CD4-positive, alpha-beta T cell treated with Interleukin-6 at 100 ng/mL for 8 hours (primary cell): ENCODE results near the gene NPY2R.

Experiments used
- DNase-seq: peaks from one replicate; pipeline ENCODE4 v3.0.0-alpha.2; 2020; ENCODE audit warnings: mixed read lengths, low spot score

The NPY2R gene

DNA sequence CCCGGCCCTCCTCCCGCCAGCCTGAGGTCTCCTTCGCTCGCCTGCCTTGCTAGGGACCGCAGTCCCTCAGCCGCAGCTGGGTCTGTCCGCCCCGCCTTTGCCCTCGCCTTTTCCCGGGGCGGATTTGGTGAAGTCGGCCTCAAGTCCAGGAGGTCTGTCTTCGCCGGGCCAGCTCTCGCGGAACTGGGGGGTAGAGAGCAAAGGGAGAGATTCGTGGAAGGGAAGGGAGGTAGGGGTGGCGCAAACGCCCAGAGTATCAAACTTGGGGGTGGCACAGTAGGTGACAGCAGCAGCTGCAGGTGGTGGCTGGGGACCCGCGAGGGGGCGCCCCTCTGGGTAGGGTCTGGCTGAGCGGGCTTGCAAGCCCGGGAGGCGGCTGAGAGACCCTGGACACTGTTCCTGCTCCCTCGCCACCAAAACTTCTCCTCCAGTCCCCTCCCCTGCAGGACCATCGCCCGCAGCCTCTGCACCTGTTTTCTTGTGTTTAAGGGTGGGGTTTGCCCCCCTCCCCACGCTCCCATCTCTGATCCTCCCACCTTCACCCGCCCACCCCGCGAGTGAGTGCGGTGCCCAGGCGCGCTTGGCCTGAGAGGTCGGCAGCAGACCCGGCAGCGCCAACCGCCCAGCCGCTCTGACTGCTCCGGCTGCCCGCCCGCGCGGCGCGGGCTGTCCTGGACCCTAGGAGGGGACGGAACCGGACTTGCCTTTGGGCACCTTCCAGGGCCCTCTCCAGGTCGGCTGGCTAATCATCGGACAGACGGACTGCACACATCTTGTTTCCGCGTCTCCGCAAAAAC lies at the start of gene NPY2R:
Gene NPY2R (plus strand): TSS at position 379 of the 797 bp plus-strand sequence. CDS start 5,304 bp downstream, outside the sequence.
- DNase-seq = no peak

DNA sequence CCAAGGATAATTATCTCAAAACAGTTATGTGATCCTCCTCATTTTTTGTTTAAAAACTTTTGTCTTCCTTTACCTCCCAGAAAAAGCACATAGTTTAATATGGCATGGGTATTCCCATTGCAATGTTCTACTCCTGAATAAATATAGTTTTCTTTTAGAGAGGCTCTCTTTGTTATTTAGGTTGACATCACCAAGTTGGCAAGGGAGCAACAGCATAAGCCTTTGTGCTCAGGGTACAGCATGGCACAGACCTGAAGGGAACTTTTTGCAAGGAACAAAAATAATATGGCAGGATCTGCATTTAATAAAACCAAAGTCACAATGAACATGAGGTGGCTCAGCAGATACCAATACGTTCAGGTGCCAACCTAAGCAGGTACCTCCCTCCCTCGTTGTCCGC lies 47.1 kb upstream of the NPY2R start:
- DNase-seq = no peak

- no peak for DNase-seq
These were observed 43.7 kb upstream of the NPY2R start for GRCh38 chr4:155164718-155165117.

GRCh38 chr4:155170569-155170968 lies 37.9 kb upstream of the NPY2R start:
- no peak for DNase-seq

DNA sequence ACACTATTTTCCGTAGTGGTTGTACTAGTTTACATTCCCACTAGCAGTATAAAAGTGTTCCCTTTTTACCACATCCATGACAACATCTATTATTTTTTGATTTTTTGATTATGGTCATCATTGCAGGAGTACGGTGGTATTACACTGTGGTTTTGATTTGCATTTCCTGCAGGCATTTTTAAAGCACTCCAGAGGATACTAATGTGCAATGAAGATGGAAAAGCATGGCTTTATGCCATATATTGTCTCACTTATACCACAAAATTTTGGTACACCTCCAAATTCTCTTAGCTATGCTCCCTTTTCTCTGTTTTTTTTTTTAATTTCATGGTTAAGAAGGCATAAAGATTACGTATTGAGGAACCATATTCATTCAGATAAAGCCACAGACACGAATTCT lies 35.1 kb upstream of the NPY2R start:
- DNase-seq = no peak

- no peak for DNase-seq
These were observed 33.8 kb upstream of the NPY2R start for GRCh38 chr4:155174668-155175067.

DNA sequence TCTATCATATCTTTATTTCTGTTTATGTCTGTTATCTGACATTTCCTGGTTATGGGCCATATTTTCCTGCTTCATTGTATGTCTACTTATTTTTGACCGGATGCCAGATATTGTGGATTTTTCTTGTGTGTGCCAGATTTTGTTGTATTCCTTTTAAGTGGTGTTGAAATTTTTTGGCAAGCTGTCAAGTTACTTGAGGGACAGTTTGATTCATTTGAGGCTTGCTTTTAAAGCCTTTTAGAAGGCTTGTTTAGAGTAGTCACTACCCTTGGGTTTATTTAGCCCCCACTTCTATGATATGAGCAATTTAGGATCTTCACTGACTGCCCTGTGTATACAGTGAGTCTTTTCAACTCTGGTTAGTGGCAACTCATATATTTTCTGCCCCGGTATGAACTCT lies 29.2 kb upstream of the NPY2R start:
- DNase-seq = no peak

DNA sequence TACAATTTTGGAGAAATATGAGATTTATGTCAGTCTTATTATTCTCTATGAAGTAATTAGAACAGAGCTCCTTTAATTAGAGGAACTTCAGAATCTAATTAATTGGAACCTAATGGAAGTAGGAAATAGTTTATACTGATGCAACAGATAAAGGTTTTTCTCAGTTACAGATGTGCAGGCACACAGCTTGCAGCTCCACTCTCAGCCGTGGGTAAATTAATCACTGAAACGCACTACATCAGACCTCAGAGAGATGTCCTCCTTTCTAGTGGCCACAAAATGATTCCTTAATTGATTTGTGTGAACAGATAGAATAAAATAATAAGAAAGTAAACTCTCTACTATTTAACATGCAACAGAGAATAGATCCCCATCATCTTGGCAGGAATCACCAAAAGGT lies 21.5 kb upstream of the NPY2R start:
- DNase-seq = no peak

DNA sequence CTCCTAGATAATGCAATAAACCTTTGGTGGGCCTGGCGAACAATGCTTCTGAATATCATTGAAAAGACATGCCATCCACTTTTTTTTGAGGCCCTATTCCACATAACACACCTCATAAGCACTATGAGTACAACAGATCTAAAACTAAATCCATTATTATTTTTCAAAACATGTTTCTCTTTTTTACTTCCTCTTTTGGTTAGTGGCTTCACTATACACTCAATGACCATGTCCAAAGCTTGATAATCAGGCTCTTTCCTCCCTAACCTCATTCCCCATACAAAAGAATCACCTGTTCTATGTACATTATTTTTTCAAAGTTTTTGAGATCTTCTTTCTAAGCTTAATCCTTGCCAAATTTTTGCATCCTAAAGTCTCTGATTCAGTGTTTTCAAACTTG lies 20.4 kb upstream of the NPY2R start:
- DNase-seq = no peak

- DNase-seq = no peak
These were observed 18.3 kb upstream of the NPY2R start for GRCh38 chr4:155190099-155190498.

GRCh38 chr4:155197757-155198156 lies 10.7 kb upstream of the NPY2R start:
- DNase-seq = no peak

- no peak for DNase-seq
These were observed 740 bp upstream of the NPY2R start for GRCh38 chr4:155207534-155208257.

DNA sequence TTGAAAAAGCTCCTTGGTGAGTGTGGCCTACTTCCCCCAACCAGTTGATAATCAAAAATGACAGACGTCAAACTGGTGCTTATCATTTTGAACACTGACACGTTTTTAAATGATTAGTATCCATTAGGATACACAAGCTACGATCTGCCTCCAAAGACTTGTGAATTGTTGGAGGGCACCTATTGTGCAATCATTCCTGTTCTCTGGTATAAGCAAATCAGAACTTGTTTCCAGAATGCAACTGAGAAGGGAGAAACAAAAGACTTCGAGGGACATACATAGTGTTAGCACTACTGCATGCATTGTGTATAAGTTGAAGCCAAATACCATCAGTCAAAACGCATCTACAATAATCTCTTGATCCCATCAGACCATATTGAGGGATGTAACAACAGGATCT lies 11.6 kb downstream of the NPY2R start:
- DNase-seq = no peak

GRCh38 chr4:155227131-155227530 lies 18.7 kb downstream of the NPY2R start:
- no peak for DNase-seq

DNA sequence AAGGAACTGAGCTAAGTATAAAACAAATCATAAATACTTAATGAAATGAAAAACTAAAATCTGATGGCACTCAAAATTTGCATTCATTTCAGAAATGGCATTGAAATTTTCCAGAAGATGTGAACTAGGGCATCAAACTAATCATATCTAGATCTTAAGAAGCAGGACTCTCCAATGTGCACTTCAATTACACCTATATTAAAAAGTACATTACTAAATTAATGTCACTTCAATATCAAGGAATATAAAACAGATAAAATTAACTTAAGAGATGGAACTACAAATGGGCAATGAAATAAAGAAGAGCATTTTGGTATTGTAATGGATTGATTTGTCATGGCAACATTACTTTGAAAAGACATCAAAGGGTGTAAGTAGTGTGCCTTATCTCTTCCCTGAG lies 20.3 kb downstream of the NPY2R start:
- DNase-seq = no peak

- DNase-seq = no peak
These were observed 24.0 kb downstream of the NPY2R start for GRCh38 chr4:155232432-155232831.

DNA sequence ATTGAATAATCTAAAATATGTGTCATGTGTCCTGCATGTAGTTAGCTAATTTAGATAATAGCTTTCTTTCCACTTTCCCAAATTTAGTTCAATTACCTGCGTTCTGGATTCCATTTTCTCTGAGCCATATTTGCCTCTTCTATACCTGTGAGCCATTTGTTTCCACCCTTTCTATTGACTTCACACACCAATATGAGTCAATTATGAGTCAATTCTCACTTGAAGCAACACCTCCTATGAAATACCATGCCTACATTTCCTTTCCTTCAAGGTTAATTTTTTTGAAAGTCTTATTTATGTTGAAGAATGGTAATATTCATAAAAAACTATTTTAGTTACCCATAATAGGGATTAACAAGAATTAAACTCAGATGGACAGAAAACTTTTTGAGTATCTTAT lies 25.8 kb downstream of the NPY2R start:
- DNase-seq = no peak

DNA sequence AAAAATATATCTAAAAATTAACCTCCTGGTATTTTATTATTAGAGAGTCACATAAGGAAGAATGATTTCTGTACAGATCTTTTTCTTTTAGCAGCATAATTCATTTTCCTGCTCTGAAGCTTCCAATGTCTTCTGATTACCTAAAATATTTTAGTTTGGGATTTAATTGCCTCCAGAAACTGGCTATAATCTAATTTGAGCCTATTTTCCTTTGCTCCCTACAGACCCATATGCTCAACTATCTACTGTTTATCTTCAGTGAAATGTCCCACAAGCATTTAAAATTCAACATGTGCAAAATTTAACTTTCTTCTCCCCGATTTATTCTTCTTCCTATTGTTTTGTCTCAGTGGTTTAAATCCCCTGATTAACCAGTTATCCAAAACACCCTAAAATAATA lies 29.1 kb downstream of the NPY2R start:
- DNase-seq = no peak

DNA sequence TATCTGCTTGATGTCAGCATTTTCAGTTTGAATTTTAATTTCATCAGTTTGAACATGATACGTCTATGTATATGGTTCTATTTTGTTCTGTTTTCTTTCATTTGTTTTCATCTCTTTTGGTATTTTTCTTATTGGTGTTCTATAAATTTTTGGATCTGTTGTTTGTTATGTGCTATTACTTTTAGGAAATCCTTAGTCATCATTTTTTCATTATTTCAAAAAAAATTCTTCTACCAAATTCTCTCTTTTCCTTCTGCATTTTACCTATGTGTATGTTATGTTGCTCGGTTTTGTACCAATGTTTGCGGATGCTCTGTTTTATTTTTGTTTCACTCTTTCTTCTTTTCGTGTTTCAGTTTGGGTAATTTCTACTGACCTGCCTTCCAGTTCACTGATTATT lies 32.8 kb downstream of the NPY2R start:
- DNase-seq = no peak

- DNase-seq = no peak
These were observed 33.2 kb downstream of the NPY2R start for GRCh38 chr4:155241664-155242063.

GRCh38 chr4:155245105-155245504 lies 36.7 kb downstream of the NPY2R start:
- no peak for DNase-seq

GRCh38 chr4:155248002-155248896 lies 39.8 kb downstream of the NPY2R start:
- DNase-seq = no peak
